OCI-LY7 (cell line): ENCODE results near the gene LRP1B.

Experiments
- CTCF ChIP-seq: fragments of 200-600 bp; sonication (generic); conservative IDR thresholded peaks from 2 replicates; pipeline ENCODE4 v1.5.1; 2014; ENCODE audit warnings: mild to moderate bottlenecking, antibody characterized with exemption, low read length, moderate library complexity, mixed read lengths
- EZH2phosphoT487 ChIP-seq: fragments of 200-600 bp; sonication (generic); IDR thresholded peaks from 2 replicates; pipeline ENCODE4 v1.6.1; 2018; ENCODE audit warnings: low read depth, borderline replicate concordance, mild to moderate bottlenecking, mixed run types, antibody characterized with exemption, low read length, moderate library complexity, mixed read lengths

GRCh38 chr2:140593132-140593531, 1537.7 kb downstream of the LRP1B start:
- TF ChIP-seq CTCF: no peak
- TF ChIP-seq EZH2phosphoT487: no peak
